Airway epithelial cell (primary cell): Measurements from ENCODE around the gene CFAP57. TPM values are rescaled to one million over a fixed set of nuclear protein-coding genes. Genes with fewer than 3 reads are reported as not detected.

Source experiments
- total RNA-seq: library from RNA; depleted of rRNA; stranded (reverse); fragments of >200 nt; gene quantifications from 2 replicates; pipeline ENCODE4 v1.2.3, GENCODE V29; 2015

The CFAP57 gene
- total RNA-seq: 0.14 TPM in 1 of 2 replicates, not detected in the other

GRCh38 chr1:43171876-43172526 lies at the start of gene CFAP57, which contains the start of gene EBNA1BP2:
TSS of gene CFAP57 (plus strand) at chr1:43172330. CDS start at chr1:43172754, 424 bp downstream.
TSS of gene EBNA1BP2 (minus strand) at chr1:43172290. CDS start at chr1:43172118, 172 bp downstream.

DNA sequence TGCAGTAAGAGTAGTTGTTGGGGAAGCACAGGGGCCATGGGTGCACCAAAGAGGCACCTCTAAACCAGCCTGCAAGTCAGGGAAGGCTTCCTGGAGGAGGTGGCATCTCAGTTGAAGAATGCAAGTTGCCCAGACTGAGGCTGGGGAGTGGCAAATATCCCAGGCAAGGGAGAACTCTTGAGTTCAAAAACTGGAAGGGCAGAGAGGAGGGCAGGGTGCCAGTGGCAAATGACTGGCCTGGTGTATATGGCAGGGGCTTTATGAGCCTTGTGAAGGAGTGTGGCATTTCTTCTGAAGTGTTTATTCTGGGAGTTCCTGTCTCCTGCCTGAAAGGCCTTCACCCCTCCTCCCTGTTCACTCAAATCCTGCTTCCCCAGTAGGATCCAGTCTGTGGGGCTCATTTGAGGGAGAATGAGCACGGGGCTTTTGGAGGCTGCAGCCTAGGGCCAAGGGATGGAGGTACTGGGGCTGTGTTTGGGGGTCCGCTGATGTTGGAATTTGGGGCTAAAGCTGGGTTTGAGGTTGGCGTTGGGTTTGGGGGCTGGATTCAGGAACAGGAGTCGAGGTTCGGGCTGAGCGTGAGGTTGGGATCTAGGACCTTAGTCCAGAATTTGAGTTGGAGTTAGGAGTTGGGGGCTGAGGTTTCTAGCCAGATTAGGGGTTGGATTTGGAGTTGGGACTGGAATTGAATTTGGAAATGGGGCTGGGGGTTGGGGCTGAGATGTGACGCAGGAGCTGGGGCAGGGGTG lies 97.7 kb downstream of the CFAP57 start, which contains the start of gene TMEM125:
TSS of gene TMEM125 (plus strand) at position 357 of the 749 bp plus-strand sequence. CDS start 2,740 bp downstream, outside the sequence.

GRCh38 chr1:43285269-43285990 lies 113.3 kb downstream of the CFAP57 start, which contains the start of gene C1orf210:
TSS of gene C1orf210 (minus strand) at chr1:43285581. CDS start at chr1:43283270, 2,311 bp downstream.

GRCh38 chr1:43300378-43301094 lies 128.4 kb downstream of the CFAP57 start, which contains the start of gene TIE1:
TSS of gene TIE1 (plus strand) at chr1:43300982. CDS start at chr1:43301072, 90 bp downstream.

Other genes starting within 250 kb of the CFAP57 start
- gene SLC2A1, start 213.5 kb upstream of the CFAP57 start, total RNA-seq: 1,064 and 1,733 TPM in 2 replicates
- 145 and 162 TPM in 2 replicates for gene EBNA1BP2, start within 50 bp of the CFAP57 start, total RNA-seq
- 8.4 and 11.8 TPM in 2 replicates for gene TMEM125, start 97.7 kb downstream of the CFAP57 start, total RNA-seq
- 3.9 and 8.7 TPM in 2 replicates for gene C1orf210, start 113.3 kb downstream of the CFAP57 start, total RNA-seq
- gene TIE1, start 128.7 kb downstream of the CFAP57 start, total RNA-seq: not detected in 2 replicates
- not detected in 2 replicates for gene MPL, start 165.5 kb downstream of the CFAP57 start, total RNA-seq
- 152 and 191 TPM in 2 replicates for gene CDC20, start 186.7 kb downstream of the CFAP57 start, total RNA-seq
- gene ELOVL1, start 195.7 kb downstream of the CFAP57 start, total RNA-seq: 144 and 188 TPM in 2 replicates
- gene MED8, start 217.5 kb downstream of the CFAP57 start, total RNA-seq: 36.0 and 39.4 TPM in 2 replicates
- 12.6 and 19.2 TPM in 2 replicates for gene SZT2, start 217.6 kb downstream of the CFAP57 start, total RNA-seq